ENCODE data around the gene DGKD.
"Not testable (repeated sequence)": the region's sequence is repeated elsewhere in the genome, so short reads cannot be mapped to it uniquely, and the experiment has no call there.

DGKD gene

GRCh38 chr2:233369462-233369861 lies 15.2 kb downstream of the DGKD start:
- H3K4me3 ChIP-seq (ENCODE audit: low read depth, low read length), result no peak overlapping the region
- TF ChIP-seq, protein P1, sequence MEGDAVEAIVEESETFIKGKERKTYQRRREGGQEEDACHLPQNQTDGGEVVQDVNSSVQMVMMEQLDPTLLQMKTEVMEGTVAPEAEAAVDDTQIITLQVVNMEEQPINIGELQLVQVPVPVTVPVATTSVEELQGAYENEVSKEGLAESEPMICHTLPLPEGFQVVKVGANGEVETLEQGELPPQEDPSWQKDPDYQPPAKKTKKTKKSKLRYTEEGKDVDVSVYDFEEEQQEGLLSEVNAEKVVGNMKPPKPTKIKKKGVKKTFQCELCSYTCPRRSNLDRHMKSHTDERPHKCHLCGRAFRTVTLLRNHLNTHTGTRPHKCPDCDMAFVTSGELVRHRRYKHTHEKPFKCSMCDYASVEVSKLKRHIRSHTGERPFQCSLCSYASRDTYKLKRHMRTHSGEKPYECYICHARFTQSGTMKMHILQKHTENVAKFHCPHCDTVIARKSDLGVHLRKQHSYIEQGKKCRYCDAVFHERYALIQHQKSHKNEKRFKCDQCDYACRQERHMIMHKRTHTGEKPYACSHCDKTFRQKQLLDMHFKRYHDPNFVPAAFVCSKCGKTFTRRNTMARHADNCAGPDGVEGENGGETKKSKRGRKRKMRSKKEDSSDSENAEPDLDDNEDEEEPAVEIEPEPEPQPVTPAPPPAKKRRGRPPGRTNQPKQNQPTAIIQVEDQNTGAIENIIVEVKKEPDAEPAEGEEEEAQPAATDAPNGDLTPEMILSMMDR (IDR thresholded peaks at IDR 0.05; ENCODE audit: borderline replicate concordance, insufficient read depth, low read depth, low read length), result no peak

- TF ChIP-seq, protein P1 (IDR thresholded peaks at IDR 0.05; ENCODE audit: borderline replicate concordance, insufficient read depth, low read depth, low read length), result no peak
- H3K4me3 ChIP-seq (ENCODE audit: low read depth, low read length), result no peak overlapping the region
Measured at GRCh38 chr2:233369897-233370685, 15.8 kb downstream of the DGKD start.

DNA sequence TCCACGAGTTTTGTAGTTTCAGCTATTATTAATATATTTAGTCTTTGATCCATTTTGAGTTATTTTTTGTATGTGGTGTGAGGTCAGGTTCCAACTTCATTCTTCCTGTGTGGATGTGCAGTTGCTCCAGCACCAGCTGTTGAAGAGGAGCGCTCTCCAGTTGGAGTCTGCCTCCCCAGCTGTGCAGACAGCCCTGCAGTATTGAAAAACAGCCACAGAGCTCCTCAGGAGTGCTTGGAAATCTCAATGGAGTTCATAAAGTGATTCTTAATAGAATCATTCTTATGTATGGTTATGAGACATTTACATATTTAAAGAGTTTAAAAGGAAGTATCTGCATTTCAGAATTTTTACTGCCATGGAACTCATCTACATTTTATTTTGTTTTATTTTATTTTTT lies 17.3 kb downstream of the DGKD start:
- no peak overlapping the region for H3K4me3 ChIP-seq (ENCODE audit: low read depth, low read length)
- TF ChIP-seq, protein P1 (IDR thresholded peaks at IDR 0.05; ENCODE audit: borderline replicate concordance, insufficient read depth, low read depth, low read length), result no peak

DNA sequence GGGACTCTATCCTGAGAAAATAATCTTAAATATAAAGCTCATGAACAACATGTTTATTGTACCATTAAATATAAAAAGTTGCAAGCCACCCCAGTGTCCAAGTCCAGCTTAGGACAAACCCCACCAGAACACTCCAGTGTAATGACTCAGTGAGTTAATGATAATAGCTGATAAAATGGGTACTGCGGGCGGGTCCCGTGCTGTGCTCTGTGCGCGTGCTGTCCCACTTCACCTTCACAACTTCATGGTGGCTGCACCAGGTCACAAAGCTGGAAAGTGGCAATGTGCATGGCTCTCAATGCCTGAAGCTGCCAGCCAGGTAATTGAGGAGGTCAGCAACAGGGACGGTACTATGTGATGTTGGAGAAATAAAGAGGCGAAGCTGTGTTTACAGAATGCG lies 18.6 kb downstream of the DGKD start:
- TF ChIP-seq, protein P1 (IDR thresholded peaks at IDR 0.05; ENCODE audit: borderline replicate concordance, insufficient read depth, low read depth, low read length), result no peak
- H3K4me3 ChIP-seq (ENCODE audit: low read depth, low read length), result no peak overlapping the region

- TF ChIP-seq, protein P1 (IDR thresholded peaks at IDR 0.05; ENCODE audit: borderline replicate concordance, insufficient read depth, low read depth, low read length), result no peak
- no peak overlapping the region for H3K4me3 ChIP-seq (ENCODE audit: low read depth, low read length)
Measured at GRCh38 chr2:233373316-233373715, 19.0 kb downstream of the DGKD start.

DNA sequence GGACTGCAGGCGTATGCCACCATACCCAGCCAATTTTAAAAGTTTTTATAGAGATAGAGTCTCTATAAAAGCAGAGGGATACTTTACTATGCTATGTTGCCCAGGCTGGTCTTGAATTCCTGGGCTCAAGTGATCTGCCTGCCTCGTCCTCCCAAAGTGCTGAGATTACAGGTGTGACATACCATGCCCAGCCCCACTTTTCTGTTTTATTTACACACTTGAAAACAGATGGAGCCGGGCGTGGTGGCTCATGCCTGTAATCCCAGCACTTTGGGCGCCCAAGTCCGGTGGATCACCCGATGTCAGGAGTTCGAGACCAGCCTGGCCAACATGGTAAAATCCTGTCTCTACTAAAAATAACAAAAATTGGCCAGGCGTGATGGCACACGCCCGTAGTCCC lies 20.5 kb downstream of the DGKD start:
- not testable (repeated sequence) for H3K4me3 ChIP-seq (ENCODE audit: low read depth, low read length)

DNA sequence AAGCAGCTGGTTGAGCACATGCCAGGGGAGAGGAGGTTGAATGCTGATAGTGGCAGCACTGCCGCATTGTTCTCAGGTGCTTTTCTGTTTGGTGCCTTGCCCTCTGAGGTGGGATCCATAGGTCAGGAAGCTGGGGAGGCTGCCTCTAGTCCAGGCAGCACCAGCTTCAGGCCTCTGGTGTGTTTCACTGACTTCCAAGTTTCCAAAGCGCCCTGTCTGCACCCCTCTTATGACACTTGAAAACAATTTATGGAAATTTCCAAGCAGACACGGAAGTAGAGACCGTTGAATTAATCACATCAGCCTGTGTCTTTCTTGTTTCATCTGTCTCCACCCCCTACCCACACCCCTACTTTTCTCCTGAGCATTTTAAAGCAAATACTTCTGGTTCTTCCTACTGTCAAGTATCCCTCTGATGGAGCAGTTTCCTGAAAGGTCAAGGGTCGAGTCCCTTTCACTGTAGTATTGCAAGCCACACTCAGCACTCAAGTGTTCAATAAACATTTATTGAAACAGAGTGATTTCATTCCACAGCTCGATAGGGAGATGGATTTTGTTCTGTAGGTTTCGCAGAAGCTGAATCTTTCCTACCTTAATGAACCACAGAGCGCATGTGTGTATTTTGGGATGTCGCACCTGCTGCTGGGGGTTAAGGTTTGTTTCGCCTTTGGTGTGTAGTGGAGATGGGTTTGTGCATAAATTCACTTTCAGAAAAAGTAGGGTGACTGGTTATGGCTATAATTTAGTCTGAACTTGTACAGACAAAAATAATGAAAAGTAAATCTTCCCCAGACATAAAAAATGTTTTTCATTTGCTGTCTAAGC lies 21.4 kb downstream of the DGKD start:
- no peak overlapping the region for H3K4me3 ChIP-seq (ENCODE audit: low read depth, low read length)
- TF ChIP-seq, protein P1 (IDR thresholded peaks at IDR 0.05; ENCODE audit: borderline replicate concordance, insufficient read depth, low read depth, low read length), result no peak
